Pancreas (tissue), 10 donors: ENCODE measurements around the gene ERLIN1. TPM values are rescaled to one million over a fixed set of nuclear protein-coding genes. Genes with fewer than 3 reads are reported as not detected.

Experiments
- ATAC-seq, 4 donors: fragments of 200-7000 bp; cut with Tn5 transposase; one replicate each; pipeline versions ENCODE4 v1.8.0 to v1.9.1; 2020; ENCODE audit warnings: mild to moderate bottlenecking in 4 of 4, moderate library complexity in 4 of 4
- DNase-seq, 6 donors: peaks; one replicate each; pipeline ENCODE4 v3.0.0-alpha.2; 2020
- FAIRE-seq: peaks from 2 replicates; lab custom pipeline; 2012; peaks lifted over from hg19 to GRCh38; lab: Jason Lieb, UNC
- H3K27ac ChIP-seq, 4 donors: fragments of 200-600 bp; sonication (generic); 1 replicate in 3 of 4; 2 replicates in 1 of 4; pipeline versions ENCODE4 v1.5.0 to v1.8.0; 2020
- H3K27me3 ChIP-seq, 4 donors: fragments of 200-600 bp; one replicate each; pipeline ENCODE4 v1.8.0; 2021
- H3K36me3 ChIP-seq, 3 donors: fragments of 200-600 bp; sonication (generic) in 1 of 3; one replicate each; pipeline versions ENCODE4 v1.5.0 to v1.8.0; 2020 to 2021
- H3K4me1 ChIP-seq, 3 donors: fragments of 200-600 bp; one replicate each; pipeline ENCODE4 v1.8.0; 2021
- H3K4me3 ChIP-seq, 4 donors: fragments of 200-600 bp; sonication (generic) in 2 of 4; one replicate each; pipeline versions ENCODE4 v1.5.0 to v1.8.0; 2020 to 2021
- H3K9me3 ChIP-seq, 4 donors: fragments of 200-600 bp; one replicate each; pipeline ENCODE4 v1.8.0; 2021
- CTCF ChIP-seq, 4 donors: fragments of 200-600 bp; sonication (generic) in 3 of 4; IDR thresholded peaks; one replicate each; pipeline versions ENCODE4 v1.5.0 to v1.8.0; 2021; ENCODE audit warnings: antibody characterized with exemption in 4 of 4
- WGBS, 2 donors: extraction: QIAGEN DNeasy Blood & Tissue Kit; methylation state at CpG; one replicate each; pipeline ENCODE4 v1.1.7; 2013; 5-methylcytosine and 5-hydroxymethylcytosine counted together
- intact Hi-C, 3 donors: fragments of 100-400 bp; cut with DNase I; formaldehyde crosslinking; loops; one replicate each; pipeline versions ENCODE4 v1.11.1 to v1.14.2; 2022
- polyA plus RNA-seq, 2 donors: library from polyadenylated mRNA; stranded (reverse); fragments of 200-250 nt; gene quantifications; one replicate each; pipeline ENCODE4 v1.2.3, GENCODE V29; 2013
- total RNA-seq, 6 donors: library from RNA; stranded (reverse); fragmentation: NEBNext Ultra II Directional in 4 of 6; extraction: Animal tissue kit (Norgen Biotek cat#: 25700) in 4 of 6; gene quantifications; one replicate each; pipeline versions ENCODE4 v1.2.1 to v1.2.4, GENCODE V29; 2021 to 2023
- donor health status: healthy with polysubstance abuse.
- donor health status: DM: no; HTN: no; CAD: no; lungs with moderate emphysema.
- donor health status: DM: no; HTN: no; CAD: no.
- donor health status: control.
- donor health status: control.
- donor health status: Bipolar disorder and iron deficiency.
- donor health status: DM: yes; HTN: yes; CAD: no.
- donor health status: DM: no; HTN: no; CAD: no.
- donor health status: DM: no; HTN: no; CAD: no.
- donor health status: DM: yes; HTN: yes; CAD: no.

Gene ERLIN1
- total and polyA plus RNA-seq, 8 donors: 2.9 to 13.2 (median 10.0) TPM

- no peak overlapping the region for H3K27ac ChIP-seq
- WGBS, 2 donors: 81 to 91% methylated on average over 4 of the region's 4 CpGs
- no peaks in the 10 kb centered on the region for H3K4me1 ChIP-seq
- H3K9me3 ChIP-seq: no peaks in the 10 kb centered on the region
- H3K27me3 ChIP-seq: no peaks in the 10 kb centered on the region
- TF ChIP-seq CTCF (IDR thresholded peaks at IDR 0.05): no peak
- DNase-seq: no peak
- no peak for FAIRE-seq
- ATAC-seq: no peak
- no peak overlapping the region for H3K4me3 ChIP-seq
- intact Hi-C loops: no loop called here
- peaks cover 0 to 39% (median 24%) of the 10 kb centered on the region in 3 donors for H3K36me3 ChIP-seq
Measured at GRCh38 chr10:100153239-100153825, 32.5 kb downstream of the ERLIN1 start.

GRCh38 chr10:100151723-100152300, 34.0 kb downstream of the ERLIN1 start:
- WGBS, 2 donors: 77 to 79% methylated on average over 6 of the region's 6 CpGs
- Histone ChIP-seq H3K4me1 (no peaks in the 10 kb centered on the region), H3K27ac (no peak overlapping the region), H3K27me3 (no peaks in the 10 kb centered on the region), H3K9me3 (no peaks in the 10 kb centered on the region), H3K4me3 (no peak overlapping the region), H3K36me3 (peaks cover 0 to 39% (median 24%) of the 10 kb centered on the region in 3 donors)
- intact Hi-C loops: no loop called here
- ATAC-seq (no peak), DNase-seq (no peak), FAIRE-seq (no peak)
- TF ChIP-seq CTCF (IDR thresholded peaks at IDR 0.05): no peak

- Histone ChIP-seq H3K4me3 (no peak overlapping the region), H3K9me3 (no peaks in the 10 kb centered on the region), H3K36me3 (peaks cover 0 to 27% (median 14%) of the 10 kb centered on the region in 3 donors), H3K27ac (no peak overlapping the region), H3K27me3 (no peaks in the 10 kb centered on the region), H3K4me1 (no peaks in the 10 kb centered on the region)
- WGBS, 2 donors: 82 to 88% methylated on average over 8 of the region's 8 CpGs
- DNase-seq: no peak
- no peak for FAIRE-seq
- no peak for ATAC-seq
- TF ChIP-seq CTCF (IDR thresholded peaks at IDR 0.05): no peak
- intact Hi-C loops: no loop called here
Measured at GRCh38 chr10:100148353-100149211, 37.2 kb downstream of the ERLIN1 start.

GRCh38 chr10:100146875-100147650, 38.8 kb downstream of the ERLIN1 start:
- Histone ChIP-seq H3K4me3 (no peak overlapping the region), H3K36me3 (peaks cover 0 to 23% (median 8%) of the 10 kb centered on the region in 3 donors), H3K4me1 (no peaks in the 10 kb centered on the region), H3K9me3 (no peaks in the 10 kb centered on the region), H3K27me3 (no peaks in the 10 kb centered on the region), H3K27ac (no peak overlapping the region)
- DNase-seq (no peak), FAIRE-seq (no peak), ATAC-seq (peak in 1 of 4 donors; percentile 36)
- intact Hi-C loops: no loop called here
- no peak for TF ChIP-seq CTCF (IDR thresholded peaks at IDR 0.05)
- 26 to 29% methylated on average over 2 of the region's 2 CpGs for WGBS, 2 donors
